GM08714 (cell line): ENCODE data around the gene POU3F1.

Experiments
- H3K4me3 ChIP-seq: fragments of 200-500 bp; sonication (Bioruptor generic); 2 replicates; pipeline ENCODE4 v1.5.1; 2014; ENCODE audit warnings: mild to moderate bottlenecking, low read length, inconsistent platforms
- ZNF274 ChIP-seq: IDR thresholded peaks from 2 replicates; pipeline ENCODE4 v1.6.1; 2012; ENCODE audit warnings: mild to moderate bottlenecking, low read depth, low read length

Gene POU3F1

GRCh38 chr1:38015978-38016725 is 30.4 kb downstream of the POU3F1 start:
- TF ChIP-seq ZNF274 = no peak

GRCh38 chr1:38014724-38015424 is 31.7 kb downstream of the POU3F1 start:
- no peak overlapping the region for H3K4me3 ChIP-seq
- TF ChIP-seq ZNF274 = no peak

More at GRCh38 chr1:38015978-38016725, 30.4 kb downstream of the POU3F1 start:
- no peak overlapping the region for H3K4me3 ChIP-seq

- TF ChIP-seq ZNF274 = no peak
- no peak overlapping the region for H3K4me3 ChIP-seq
Observed at GRCh38 chr1:38014171-38014570, 32.4 kb downstream of the POU3F1 start.

- peak overlapping the region; percentile 90 for H3K4me3 ChIP-seq
- no peak for TF ChIP-seq ZNF274
Observed at GRCh38 chr1:38013227-38013622, 33.4 kb downstream of the POU3F1 start.

GRCh38 chr1:38012363-38013226 is 34.0 kb downstream of the POU3F1 start, which contains the start of gene UTP11:
UTP11 (plus strand) TSS chr1:38012734; CDS start chr1:38012803, 69 bp downstream.
- TF ChIP-seq ZNF274 = no peak

GRCh38 chr1:38009841-38010180 is 36.8 kb downstream of the POU3F1 start:
- TF ChIP-seq ZNF274 = no peak
- no peak overlapping the region for H3K4me3 ChIP-seq

More at GRCh38 chr1:38012363-38013226, 34.0 kb downstream of the POU3F1 start, which contains the start of gene UTP11:
- peak within 1 kb of the TSS; percentile 90 for H3K4me3 ChIP-seq

- no peak for TF ChIP-seq ZNF274
- H3K4me3 ChIP-seq = no peak overlapping the region
Observed at GRCh38 chr1:38009088-38009840, 37.3 kb downstream of the POU3F1 start.

- TF ChIP-seq ZNF274 = no peak
- no peak overlapping the region for H3K4me3 ChIP-seq
Observed at GRCh38 chr1:38006008-38006828, 40.4 kb downstream of the POU3F1 start.

- H3K4me3 ChIP-seq = peak within 1 kb of the TSS; percentile 75
- no peak for TF ChIP-seq ZNF274
Observed at GRCh38 chr1:38005195-38006007, 41.2 kb downstream of the POU3F1 start, which contains the start of gene FHL3. FHL3 (minus strand) TSS chr1:38005514; CDS start chr1:37999412, 6,102 bp downstream.

GRCh38 chr1:38004284-38005108 is 42.1 kb downstream of the POU3F1 start:
- H3K4me3 ChIP-seq = peak overlapping the region; percentile 75
- TF ChIP-seq ZNF274 = no peak

GRCh38 chr1:38003261-38004250 is 43.0 kb downstream of the POU3F1 start:
- H3K4me3 ChIP-seq = peak overlapping the region; percentile 75; the same call in 1 of the 2 replicates
- TF ChIP-seq ZNF274 = no peak
